DND-41 (cell line): Measurements from ENCODE around the gene CNTNAP5.

Experiments used
- ATAC-seq: fragments of 200-7000 bp; cut with Tn5 transposase; 3 replicates; pipeline ENCODE4 v1.9.1; 2021; ENCODE audit warnings: low read depth; ENCODE audit not compliant: insufficient read depth
- DNase-seq: peaks from one replicate; pipeline ENCODE4 v3.0.0-alpha.2; 2020
- H2AFZ ChIP-seq: 2 replicates; pipeline ENCODE4 v1.6.0; 2012; ENCODE audit warnings: low read depth, low read length
- H3K27ac ChIP-seq: 2 replicates; pipeline ENCODE4 v1.5.1; 2012; ENCODE audit warnings: low read length, inconsistent platforms
- H3K27me3 ChIP-seq: fragments of 200-600 bp; sonication (generic); 2 replicates; pipeline ENCODE4 v1.6.0; 2012; ENCODE audit warnings: low read length, mild to moderate bottlenecking, inconsistent platforms; ENCODE audit not compliant: insufficient read depth, poor library complexity
- H3K36me3 ChIP-seq: 2 replicates; pipeline ENCODE4 v1.5.1; 2012; ENCODE audit warnings: low read length, inconsistent platforms; ENCODE audit not compliant: insufficient read depth
- H3K4me1 ChIP-seq: 2 replicates; pipeline ENCODE4 v1.5.1; 2012; ENCODE audit warnings: mild to moderate bottlenecking, low read length; ENCODE audit not compliant: insufficient read depth
- H3K4me2 ChIP-seq: 2 replicates; pipeline ENCODE4 v1.6.0; 2012; ENCODE audit warnings: mild to moderate bottlenecking, moderate library complexity, low read length, inconsistent platforms; ENCODE audit not compliant: insufficient read depth
- H3K4me3 ChIP-seq, 2 experiments: fragments of 200-600 bp in 1 of 2; shearing (Covaris generic) in 1 of 2; 2 replicates each; pipeline ENCODE4 v1.5.1; 2012 to 2016; ENCODE audit warnings: inconsistent platforms in 2 of 2, low read length in 2 of 2, mild to moderate bottlenecking in 2 of 2, low read depth in 1 of 2, moderate library complexity in 1 of 2
- H3K79me2 ChIP-seq: 2 replicates; pipeline ENCODE4 v1.6.0; 2012; ENCODE audit warnings: low read length, inconsistent platforms; ENCODE audit not compliant: insufficient read depth
- H3K9ac ChIP-seq: 2 replicates; pipeline ENCODE4 v1.6.0; 2012; ENCODE audit warnings: low read depth, mild to moderate bottlenecking, inconsistent platforms, low read length, moderate library complexity
- H3K9me3 ChIP-seq: 2 replicates; pipeline ENCODE4 v1.5.1; 2012; ENCODE audit warnings: low read length, moderate library complexity, mild to moderate bottlenecking, inconsistent platforms; ENCODE audit not compliant: insufficient read depth, severe bottlenecking
- H4K20me1 ChIP-seq: 2 replicates; pipeline ENCODE4 v1.6.0; 2012; ENCODE audit warnings: low read length; ENCODE audit not compliant: insufficient read depth
- CTCF ChIP-seq: IDR thresholded peaks from 2 replicates; pipeline ENCODE4 v1.5.1; 2012; ENCODE audit warnings: borderline replicate concordance, low read length, moderate library complexity, mild to moderate bottlenecking; ENCODE audit not compliant: poor library complexity, severe bottlenecking; ENCODE audit errors: extremely low read depth
- EZH2 ChIP-seq: IDR thresholded peaks from 3 replicates; pipeline ENCODE4 v1.6.1; 2012; ENCODE audit warnings: borderline replicate concordance, low read depth, mild to moderate bottlenecking, moderate library complexity, low read length, inconsistent platforms; ENCODE audit not compliant: severe bottlenecking

The CNTNAP5 gene

GRCh38 chr2:124698979-124699565, 674.0 kb downstream of the CNTNAP5 start:
- TF ChIP-seq EZH2 (no peak), CTCF (no peak)
- no peak overlapping the region for H3K4me2 ChIP-seq
- H3K4me1 ChIP-seq: no peaks in the 10 kb centered on the region
- no peak overlapping the region for H3K4me3 ChIP-seq
- H3K9ac ChIP-seq: no peak overlapping the region
- H3K36me3 ChIP-seq: no peaks in the 10 kb centered on the region
- no peak for DNase-seq
- no peak overlapping the region for H2AFZ ChIP-seq
- H3K27ac ChIP-seq: no peak overlapping the region
- H3K79me2 ChIP-seq: no peaks in the 10 kb centered on the region
- H4K20me1 ChIP-seq: no peaks in the 10 kb centered on the region
- H3K27me3 ChIP-seq: no peaks in the 10 kb centered on the region
- ATAC-seq: no peak
- no peaks in the 10 kb centered on the region for H3K9me3 ChIP-seq

DNA sequence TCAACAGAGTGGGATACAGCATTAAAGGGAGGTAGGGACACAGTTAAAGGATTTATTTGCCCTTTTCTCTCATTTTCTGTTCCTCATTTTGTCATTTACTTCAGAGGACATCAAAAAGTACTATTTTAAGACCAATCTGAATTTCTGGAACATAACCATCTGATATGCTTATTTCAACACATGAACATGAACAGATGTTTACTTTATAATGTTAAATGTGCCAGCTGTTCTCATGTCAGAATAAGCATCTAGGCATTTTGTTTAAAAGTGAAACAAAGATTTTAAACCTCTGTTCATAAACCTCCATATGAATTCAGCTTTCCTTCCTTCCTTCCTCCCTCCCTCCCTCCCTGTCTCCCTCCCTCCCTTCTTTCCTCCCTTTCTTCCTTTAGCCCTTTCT, 677.7 kb downstream of the CNTNAP5 start:
- H2AFZ ChIP-seq: no peak overlapping the region
- no peak for TF ChIP-seq EZH2
- TF ChIP-seq CTCF: no peak
- H3K4me1 ChIP-seq: no peaks in the 10 kb centered on the region
- H3K9me3 ChIP-seq: no peaks in the 10 kb centered on the region
- H4K20me1 ChIP-seq: no peaks in the 10 kb centered on the region
- H3K9ac ChIP-seq: no peak overlapping the region
- no peak for DNase-seq
- H3K79me2 ChIP-seq: no peaks in the 10 kb centered on the region
- no peaks in the 10 kb centered on the region for H3K27me3 ChIP-seq
- no peak for ATAC-seq
- H3K27ac ChIP-seq: no peak overlapping the region
- H3K4me2 ChIP-seq: no peak overlapping the region
- H3K4me3 ChIP-seq: no peak overlapping the region
- H3K36me3 ChIP-seq: no peaks in the 10 kb centered on the region

DNA sequence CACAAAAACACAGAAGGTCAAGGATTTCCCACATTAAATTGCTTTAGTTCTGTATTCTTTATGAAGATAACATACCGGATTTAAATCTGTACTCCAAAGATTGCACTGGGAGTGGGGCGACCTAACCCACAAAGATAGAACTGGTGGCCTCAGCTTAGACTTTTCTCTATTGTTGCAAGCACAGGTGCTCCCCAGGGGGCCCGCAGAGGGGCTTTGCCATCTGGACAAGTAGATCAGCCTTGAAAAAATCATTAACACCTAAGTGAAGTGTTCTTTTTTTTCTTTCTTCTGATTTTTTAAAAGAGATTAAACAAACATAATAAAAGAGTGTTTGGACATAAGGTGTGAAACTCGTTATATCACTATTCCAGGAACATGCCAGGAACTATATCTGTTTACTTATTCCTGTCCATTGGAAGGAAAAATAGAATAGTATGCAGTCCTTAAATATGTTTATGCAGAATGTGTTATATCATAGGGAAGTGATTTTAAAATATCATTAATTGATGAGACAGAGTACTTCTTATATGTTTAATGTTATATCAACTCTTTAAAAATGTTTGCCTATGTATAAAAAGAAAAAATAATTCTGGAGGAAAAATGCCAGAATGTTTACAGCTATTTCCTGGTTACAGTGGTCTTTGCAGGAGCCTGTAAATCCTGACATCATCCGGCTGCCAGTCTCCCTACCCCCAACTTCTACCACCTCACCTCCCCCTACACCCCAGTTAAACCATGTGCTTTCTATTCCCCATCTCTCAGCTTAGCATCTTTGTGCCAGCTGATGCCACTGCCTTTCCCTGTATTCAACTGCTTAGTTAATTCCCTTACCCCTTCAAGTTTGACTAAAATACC, 679.2 kb downstream of the CNTNAP5 start:
- H3K4me1 ChIP-seq: no peaks in the 10 kb centered on the region
- TF ChIP-seq CTCF: no peak
- no peak for TF ChIP-seq EZH2
- no peak overlapping the region for H3K9ac ChIP-seq
- no peak overlapping the region for H3K4me3 ChIP-seq
- H3K4me2 ChIP-seq: no peak overlapping the region
- no peak for DNase-seq
- no peaks in the 10 kb centered on the region for H4K20me1 ChIP-seq
- H3K9me3 ChIP-seq: no peaks in the 10 kb centered on the region
- H3K27me3 ChIP-seq: no peaks in the 10 kb centered on the region
- H2AFZ ChIP-seq: no peak overlapping the region
- ATAC-seq: no peak
- no peak overlapping the region for H3K27ac ChIP-seq
- no peaks in the 10 kb centered on the region for H3K79me2 ChIP-seq
- H3K36me3 ChIP-seq: no peaks in the 10 kb centered on the region
